NCI-H748 (cell line): ENCODE measurements around the gene B3GALT6.

ENCODE experiments used
- DNase-seq: peaks from one replicate; lab custom pipeline; 2025; ENCODE audit not compliant: unreplicated experiment; lab: John Stamatoyannopoulos, UW

Gene B3GALT6

DNA sequence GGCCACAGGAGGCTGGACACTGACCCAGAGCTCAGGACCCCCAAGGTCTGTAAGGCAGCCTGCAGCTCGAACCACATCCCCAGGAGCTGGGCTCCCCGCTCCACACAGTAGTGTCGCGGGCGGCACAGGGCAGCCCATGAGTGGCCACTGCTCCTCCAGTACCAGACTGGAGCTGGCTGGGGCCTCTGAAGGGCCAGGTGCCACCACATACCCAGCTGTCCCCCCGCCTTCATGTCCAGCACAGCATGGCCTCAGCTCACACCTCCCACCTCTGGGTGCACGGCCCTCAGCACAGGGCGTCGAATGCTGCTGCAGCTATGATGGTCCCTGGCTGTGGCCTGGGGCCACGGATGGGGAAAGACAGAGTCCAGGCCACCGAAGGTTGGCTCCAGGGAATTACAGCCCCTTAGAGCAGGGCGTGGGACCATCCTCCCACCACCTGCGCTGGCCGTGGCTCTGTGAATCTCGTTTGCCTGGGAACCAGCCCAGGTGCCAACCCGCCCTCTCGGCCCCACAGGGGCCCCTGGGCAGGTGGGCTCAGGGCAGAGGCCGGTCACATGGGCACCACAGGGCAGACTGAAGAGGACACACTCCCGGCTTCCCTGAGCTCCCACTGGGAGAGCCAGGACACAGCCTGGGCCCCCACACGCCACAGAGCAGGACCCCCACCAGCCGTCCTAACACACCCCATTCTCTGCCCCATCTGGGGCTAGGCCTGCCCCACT lies 16.0 kb upstream of the B3GALT6 start:
- no peak for DNase-seq

DNA sequence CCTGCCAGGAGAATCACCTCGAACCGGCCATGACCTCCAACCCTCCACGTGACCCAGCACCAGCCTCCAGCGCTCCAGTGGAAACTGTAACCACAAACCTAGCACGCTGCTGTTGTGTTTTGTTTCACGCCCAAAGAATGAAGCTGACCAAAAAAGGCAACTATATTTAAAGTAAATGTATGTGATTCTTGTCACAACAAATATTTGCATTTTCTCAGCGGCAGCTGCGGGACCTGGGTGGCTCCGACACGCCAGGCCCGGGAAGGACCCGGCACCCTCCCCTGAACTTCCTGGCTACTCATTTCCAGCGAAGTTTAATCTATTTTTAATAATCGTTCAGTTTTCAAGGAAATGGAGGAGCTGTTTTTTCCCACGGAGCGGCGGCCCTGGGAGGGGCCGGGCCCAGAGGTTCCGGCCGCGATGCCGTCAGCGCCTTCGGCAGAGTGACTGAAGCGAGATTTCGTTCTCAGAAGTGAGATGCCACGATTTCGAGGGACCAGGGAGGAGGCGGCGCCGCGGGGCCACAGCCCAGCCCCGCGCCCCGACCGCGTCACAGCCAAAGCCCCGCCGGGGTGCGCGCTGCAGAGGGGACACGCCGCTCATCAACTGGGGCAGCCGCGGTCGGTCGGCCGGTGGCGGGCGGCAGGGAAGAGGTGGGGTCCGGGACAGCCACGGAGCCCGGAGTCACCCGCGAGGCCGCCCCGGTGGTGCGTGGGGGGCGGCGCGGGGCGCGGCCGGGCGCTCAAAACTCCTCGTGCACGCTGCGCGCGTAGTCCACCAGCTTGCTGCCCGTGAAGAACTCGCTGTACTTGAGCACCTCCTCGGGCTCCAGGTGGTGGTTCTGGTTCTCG lies 15.0 kb upstream of the B3GALT6 start:
- no peak for DNase-seq

DNA sequence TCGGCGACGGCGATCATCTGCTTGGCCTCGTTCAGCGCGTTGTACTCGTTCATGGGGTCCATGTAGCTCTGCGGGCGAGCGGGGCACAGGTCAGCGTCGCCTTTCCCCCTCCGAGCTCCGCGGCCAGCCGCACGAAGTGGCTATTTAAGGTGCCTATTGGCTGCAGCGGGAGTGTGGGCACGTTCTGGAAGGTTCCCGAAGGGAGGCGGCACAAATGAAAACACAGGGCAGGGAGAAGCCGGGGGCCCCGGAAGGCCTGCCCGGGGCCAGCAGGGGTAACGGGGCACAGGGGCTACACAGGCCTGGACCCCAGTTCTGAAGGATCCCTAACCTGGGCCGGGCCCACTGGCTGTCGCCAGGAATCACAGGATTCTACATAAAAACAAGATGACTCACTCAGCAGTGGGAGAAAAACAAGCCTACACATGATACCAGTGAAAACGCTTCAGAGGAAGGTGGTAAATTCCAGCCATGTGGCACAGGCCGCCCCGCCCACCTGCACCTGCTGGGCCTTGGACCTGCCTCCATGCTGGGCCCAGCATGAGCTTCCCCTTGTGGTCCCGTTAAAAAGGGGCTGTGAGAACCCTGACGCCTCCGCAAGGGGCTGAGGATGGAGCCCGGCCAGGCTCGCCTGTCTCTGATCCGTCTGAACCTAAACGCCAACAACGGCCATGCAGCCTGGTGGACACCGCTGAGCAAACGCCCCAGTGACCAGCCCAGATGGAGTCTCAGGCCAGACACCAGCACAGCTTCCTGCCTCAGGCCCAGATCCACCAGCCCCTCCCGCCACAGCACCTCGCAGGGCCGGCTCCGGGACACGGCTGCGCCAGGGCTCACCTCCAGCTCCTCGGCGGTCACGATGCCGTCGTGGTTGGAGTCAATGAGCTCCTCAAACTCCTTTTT lies 14.2 kb upstream of the B3GALT6 start:
- no peak for DNase-seq

DNA sequence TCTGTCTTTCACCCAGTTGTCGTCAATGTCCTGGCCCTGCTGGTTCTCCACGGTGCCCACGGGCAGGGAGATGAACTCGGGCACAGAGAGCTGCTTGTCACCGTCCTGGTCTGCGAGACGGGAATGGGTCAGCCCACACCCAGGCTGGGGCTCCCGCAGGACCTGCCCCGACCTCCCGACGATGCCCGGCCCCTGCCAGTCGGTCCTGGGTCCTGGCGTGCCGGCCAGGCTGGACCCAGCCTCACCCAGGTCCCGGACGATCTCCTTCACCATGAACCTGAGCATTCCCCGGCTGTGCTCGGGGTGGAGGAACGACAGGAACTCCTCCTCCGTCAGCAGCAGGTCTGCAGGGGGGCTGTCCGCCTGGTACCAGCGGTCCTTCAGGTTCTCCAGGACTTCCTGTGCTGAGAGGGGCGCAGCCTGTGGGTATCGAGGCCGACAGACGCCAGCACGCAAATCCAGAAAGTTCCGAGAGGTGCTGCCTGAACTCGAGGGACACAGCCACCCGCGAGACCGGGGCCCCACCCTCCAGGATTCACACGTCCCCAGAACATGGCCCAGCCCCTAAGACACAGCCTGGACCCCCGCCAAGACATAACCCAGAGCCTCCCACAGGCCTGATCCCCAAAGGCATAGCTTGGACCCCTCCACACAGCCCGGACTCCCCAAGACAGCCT lies 13.4 kb upstream of the B3GALT6 start:
- DNase-seq, result no peak

DNA sequence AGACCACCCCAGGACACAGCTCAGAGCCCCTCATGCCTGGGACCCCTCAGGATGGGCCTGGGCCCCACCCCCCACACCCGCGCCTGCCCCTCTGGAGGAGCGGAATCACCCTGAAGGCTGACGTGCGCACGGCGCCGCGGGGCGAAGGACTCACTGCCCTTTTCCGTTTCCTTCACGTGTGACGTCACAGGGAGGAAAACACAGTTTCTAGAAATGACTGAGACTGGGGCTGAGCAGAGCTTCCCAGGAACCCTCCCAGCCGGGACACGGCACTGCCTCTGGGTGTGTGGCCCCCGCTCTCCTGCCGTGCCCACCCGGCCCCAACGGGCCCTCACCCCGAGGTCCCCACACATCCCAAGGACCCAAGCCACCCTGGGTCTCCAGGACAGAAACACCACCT lies 12.7 kb upstream of the B3GALT6 start:
- DNase-seq, result no peak

DNA sequence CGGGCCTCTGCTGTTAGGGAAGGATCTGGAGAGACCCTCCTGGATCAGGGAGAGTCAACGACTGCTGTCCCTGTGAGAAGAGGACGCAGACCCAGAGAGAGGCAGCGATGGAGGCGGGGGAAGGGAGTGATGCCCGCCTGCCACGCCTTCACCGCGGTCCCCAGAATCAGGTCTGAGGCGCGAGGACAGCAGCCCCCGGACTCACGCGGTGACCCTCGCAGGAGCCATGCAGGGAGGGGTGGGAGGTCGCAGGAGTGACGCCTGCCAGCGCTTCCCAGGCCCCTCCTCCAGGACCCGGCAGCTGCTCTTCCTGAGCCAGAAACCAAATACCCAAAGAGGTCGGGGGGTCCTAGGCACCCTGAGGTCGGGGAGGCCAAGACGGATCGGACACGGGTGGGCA lies 11.8 kb upstream of the B3GALT6 start:
- DNase-seq, result no peak

DNA sequence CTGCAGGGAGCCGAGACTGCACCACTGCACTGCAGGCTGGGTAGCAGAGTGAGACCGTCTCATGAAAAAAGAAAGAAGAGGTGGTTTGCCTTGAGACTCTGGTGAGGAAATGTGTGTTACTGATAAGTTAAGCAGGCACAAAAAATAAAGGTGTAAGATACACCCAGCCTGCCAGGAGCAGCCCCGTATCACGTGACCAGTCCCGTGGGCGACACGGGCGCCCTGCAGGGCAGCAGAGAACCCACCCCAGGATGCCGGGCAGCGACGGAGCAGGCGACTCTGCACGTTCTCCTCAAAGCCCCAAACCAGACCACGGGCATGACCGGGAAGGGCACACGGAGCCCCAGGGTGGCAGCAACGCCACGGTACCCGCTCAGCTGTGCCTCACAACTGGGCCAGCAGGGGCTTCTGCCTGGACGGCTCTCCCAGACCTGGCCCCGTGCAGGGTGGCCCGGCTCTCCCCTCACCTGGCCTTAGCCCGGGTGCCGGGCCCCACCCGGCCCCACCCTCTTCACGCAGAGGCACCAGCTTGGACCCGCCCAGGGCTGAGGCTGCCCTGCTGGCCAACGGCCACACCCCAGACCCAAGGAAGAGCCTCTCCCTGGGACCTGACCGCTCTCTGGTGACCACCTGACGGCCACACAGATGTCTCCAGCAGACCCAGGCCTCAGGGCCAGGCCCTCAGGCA lies 10.0 kb upstream of the B3GALT6 start:
- no peak for DNase-seq

DNA sequence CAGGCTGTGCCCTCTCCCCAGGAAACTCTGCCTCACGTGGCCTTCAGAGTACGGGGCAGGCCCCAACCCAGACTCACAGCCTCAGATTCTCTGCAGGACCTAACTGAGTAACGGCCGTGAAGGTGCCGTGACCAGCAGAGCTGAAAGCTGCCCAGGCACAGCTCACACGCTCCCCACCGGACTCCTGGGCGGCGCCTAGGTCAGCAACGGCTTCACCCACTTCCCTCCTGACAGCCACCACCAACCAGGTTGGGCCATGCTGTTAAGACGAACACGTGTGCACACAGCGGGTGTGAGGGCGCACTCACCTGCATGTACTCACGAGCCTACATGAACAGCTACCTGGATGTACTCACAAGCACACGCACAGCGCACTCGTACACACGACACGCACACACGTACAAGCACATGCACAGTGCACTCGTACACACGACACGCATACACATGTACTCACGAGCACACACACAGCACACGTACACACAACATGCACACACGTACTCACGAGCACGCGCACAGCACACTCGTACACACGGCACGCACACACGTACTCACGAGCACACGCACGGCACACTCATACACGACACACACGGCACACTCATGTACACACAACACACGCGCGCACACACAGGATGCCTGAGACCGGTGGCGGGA lies 9.3 kb upstream of the B3GALT6 start:
- no peak for DNase-seq

DNA sequence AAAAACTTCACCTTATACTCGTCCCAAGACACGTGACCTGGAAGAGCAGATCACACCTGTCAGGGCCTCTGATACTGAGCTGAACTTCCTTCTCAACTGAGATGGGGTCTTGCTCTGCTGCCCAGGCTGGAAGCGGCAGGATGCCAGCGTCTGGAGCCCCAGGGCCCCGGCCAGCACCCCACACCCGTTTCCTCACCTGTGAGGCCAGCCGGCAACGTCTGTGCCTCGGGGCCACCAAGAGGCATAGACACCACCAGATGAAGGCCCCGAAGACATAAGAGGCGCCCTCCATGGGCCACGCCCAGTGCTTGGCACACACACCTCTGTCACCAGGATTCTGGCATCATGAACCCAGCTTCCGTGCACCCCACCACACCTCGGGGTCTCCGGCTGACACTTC lies 8.7 kb upstream of the B3GALT6 start:
- DNase-seq, result no peak

DNA sequence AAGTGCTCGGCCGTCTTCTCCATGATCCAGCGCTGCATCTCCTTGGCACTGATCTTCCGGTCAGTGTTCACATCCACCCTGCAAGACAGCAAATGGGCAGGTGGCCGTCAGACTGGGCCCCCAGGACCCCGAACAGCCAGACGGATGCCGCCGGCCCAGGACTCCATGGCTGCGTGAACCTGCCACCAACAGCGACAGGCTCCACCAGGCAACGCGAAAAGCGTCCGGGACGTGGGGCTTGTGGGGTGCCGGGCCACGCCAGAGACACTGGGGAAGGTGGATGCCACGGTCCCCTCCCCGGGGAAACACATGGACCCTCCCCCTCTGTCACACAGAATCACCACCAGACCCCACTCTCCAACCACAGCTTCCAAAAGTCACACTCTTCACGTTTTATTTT lies 8.1 kb upstream of the B3GALT6 start:
- DNase-seq, result no peak

DNA sequence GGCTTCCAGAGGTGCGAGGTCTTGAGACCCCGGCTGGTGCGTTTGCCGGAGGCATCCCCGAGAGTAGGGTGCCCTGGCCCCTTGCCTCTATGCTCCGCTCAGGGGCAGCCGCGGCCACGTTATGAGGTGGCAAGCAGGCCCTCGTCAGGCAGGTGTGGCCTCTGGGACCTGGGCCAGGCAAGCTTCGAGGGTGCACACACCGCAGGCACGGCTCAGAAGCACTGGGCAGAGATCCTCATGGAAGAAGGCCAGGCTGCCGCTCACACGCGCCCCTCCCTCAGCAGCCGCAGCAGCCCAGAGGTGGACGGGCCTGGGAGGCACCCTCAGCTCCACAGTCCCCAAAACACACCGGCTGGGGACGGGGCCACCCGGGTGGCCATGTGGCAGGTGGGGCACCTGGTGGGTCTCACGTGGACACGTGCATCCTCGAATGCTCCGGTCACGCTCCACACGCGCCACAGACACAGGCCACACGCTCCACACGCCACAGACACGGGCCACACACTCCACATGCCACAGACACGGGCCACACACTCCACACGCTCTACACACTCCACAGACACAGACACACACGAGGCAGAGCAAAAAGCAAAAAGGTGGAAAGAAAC lies 6.7 kb upstream of the B3GALT6 start:
- no peak for DNase-seq

DNA sequence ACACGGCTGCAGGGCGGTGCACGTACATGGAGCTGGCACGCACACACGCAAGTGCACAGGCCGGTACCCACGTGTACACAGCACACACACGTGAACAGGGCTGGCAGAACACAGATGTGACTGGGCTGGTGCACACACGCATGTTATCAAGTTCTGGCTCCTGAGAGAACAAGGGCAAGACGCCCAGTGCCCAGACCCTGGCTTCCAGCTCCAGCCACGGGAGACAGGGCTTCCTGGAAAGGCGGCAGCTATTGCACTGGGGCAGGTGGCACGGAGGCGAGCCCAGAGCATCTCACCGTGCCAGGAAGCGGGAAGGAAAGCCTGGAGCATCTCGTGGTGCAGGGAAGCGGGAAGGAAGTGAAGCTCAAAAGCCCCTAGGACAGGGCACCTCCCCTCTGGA lies 6.1 kb upstream of the B3GALT6 start:
- no peak for DNase-seq

DNA sequence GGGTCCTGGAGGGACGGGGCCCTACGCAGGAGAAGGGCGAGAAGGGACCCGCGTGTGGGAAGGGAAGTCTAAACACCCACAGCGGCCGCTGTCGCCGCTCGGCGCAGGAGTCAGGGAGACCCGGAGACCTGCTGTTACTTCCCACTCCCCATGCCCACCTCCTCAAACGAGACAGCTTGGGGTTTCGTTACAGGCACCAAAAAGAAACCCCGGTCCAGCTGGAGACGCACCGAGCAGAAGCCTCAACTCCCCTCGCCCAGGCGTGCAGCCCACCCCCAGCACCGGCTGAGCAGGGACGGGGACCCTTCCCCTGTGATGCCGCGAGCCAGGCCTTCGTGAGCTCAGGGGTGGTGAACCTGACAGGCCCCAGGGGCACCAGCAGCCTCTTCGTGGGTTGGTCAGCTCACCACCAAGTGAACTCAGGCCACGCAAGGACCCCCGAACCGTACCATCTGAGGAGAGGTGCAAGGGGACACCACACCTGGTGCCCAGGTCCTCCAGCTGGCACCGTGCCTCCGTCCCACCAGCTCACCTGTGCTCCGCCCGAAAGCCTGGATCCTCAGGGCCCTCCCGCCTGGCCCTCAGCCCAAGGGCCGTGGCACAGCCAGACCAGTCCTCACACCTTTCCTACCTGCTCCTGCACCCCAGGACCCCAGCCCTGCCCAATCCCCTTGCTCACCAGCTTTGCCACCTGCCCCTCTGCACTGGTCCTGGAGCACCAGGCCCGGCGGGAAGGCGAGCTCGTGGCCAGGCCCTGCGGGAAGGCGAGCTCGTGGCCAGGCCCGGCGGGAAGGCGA lies 5.3 kb upstream of the B3GALT6 start:
- DNase-seq, result no peak

DNA sequence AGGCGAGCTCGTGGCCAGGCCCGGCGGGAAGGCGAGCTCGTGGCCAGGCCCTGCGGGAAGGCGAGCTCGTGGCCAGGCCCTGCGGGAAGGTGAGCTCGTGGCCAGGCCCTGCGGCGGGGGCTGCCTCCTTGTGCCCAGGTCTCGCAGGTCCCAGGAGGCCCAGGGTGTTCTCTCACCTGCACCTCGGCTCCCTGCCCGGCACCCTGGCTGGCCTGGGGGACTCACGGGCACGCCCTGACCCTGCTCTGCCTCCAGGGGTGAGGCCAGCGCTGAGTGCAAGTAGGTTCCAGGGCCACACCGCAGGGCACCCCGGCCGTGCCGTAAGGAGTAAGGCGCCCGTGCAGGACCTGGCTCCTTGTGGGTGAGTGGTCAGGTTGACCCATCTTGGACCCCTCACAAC lies 4.7 kb upstream of the B3GALT6 start:
- no peak for DNase-seq

DNA sequence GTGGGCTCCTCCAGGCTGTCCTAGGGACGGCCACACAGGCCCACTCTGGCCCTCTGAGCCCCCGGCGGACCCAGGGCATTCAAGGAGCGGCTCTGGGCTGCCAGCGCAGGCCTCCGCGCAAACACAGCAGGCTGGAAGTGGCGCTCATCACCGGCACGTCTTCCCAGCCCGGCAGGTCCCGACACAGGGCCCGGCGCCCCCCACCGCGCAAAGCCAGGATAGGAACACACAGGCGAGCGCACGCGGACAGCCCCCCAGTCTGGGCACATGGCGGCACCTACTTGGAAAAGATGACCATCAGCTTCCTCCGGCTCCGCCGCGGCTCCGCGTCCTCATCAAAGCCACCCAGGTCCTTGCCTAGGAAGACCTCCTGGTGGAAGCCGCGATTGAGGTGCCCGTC lies 3.9 kb upstream of the B3GALT6 start:
- DNase-seq, result no peak

DNA sequence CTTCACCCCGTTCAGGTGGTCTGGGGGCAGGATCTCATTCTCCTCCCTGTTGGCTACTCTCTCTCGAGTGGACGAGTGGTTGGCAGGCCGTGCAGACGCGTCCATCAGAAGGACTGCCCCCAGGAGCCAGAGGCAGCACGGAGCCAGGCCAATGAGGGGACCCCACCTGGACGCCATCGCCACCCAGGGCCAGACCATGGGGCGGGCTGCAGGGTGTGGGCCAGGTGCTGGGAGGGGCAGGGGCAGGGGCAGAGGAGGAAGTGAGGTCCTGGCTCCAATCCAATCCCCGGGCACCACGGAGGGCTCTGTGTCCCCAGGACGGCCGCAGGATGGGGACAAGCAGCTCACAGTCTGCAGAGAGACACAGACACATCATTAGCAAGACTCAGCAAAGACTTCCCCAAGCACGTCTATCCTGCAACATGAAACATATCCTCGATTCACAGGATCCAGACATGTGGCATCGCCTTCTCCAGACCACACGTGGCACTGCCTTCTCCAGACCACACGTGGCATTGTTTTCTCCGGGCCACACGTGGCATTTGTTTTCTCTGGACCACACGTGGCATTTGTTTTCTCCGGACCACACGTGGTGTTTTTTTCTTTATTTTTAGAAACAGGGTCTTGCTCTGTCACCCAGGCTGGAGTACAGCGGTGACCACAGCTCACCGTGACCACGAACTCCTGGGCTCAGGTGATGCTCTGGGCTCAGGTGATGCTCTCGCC lies 3.3 kb upstream of the B3GALT6 start:
- no peak for DNase-seq

DNA sequence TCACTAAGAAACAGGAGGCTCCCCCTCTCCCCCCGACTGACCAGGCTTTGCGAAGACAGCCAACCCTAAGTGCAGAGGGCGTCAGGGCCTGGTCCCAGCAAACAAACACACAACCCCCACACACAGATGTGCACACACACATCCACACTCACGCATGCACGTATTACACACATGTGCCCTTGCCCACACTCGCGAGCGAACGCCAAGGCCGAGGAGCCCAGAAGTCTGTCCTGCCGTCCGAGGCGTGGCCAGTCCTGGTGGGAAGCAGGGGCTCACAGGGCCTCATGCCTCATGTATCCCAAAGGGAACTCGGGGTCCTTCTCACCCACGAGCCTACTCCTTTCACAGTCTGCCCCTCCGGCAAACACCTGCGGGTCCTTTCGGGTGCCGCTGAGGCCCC lies 2.3 kb upstream of the B3GALT6 start:
- DNase-seq, result no peak
